HUES64 (cell line): Measurements from ENCODE around the gene CDKAL1.

ENCODE experiments used
- H3K27ac ChIP-seq: 2 replicates; pipeline ENCODE4 v1.7.0; 2013; ENCODE audit warnings: low read depth, low read length, inconsistent platforms
- H3K27me3 ChIP-seq: 2 replicates; pipeline ENCODE4 v1.6.1; 2013; ENCODE audit warnings: mild to moderate bottlenecking, low read length; ENCODE audit not compliant: insufficient read depth
- H3K36me3 ChIP-seq: 2 replicates; pipeline ENCODE4 v1.6.1; 2013; ENCODE audit warnings: mild to moderate bottlenecking, low read length; ENCODE audit not compliant: insufficient read depth
- H3K4me1 ChIP-seq: 2 replicates; pipeline ENCODE4 v1.6.1; 2013; ENCODE audit warnings: mild to moderate bottlenecking, low read length, moderate library complexity; ENCODE audit not compliant: insufficient read depth
- H3K4me3 ChIP-seq: 2 replicates; pipeline ENCODE4 v1.5.1; 2013; ENCODE audit warnings: mild to moderate bottlenecking, low read length, moderate library complexity
- H3K9ac ChIP-seq: 2 replicates; pipeline ENCODE4 v1.6.1; 2013; ENCODE audit warnings: mild to moderate bottlenecking, low read depth, low read length
- H3K9me3 ChIP-seq: 2 replicates; pipeline ENCODE4 v1.6.1; 2013; ENCODE audit warnings: low read depth, low read length; ENCODE audit not compliant: insufficient read depth
- WGBS: fragments of 150-250, 120-280 bp; methylation state at CpG from one replicate; pipeline ENCODE4 v1.1.7; 2013; ENCODE audit warnings: missing lambda C conversion rate; 5-methylcytosine and 5-hydroxymethylcytosine counted together

The CDKAL1 gene

GRCh38 chr6:21173678-21174077 lies 639.4 kb downstream of the CDKAL1 start:
- Histone ChIP-seq H3K27ac (no peak overlapping the region), H3K9ac (no peak overlapping the region), H3K27me3 (no peaks in the 10 kb centered on the region), H3K36me3 (no peaks in the 10 kb centered on the region), H3K9me3 (no peaks in the 10 kb centered on the region), H3K4me3 (no peak overlapping the region), H3K4me1 (no peaks in the 10 kb centered on the region)
- 91% methylated on average over 2 of the region's 2 CpGs for WGBS

GRCh38 chr6:21176197-21176596 lies 641.9 kb downstream of the CDKAL1 start:
- H3K36me3 ChIP-seq, result no peaks in the 10 kb centered on the region
- H3K4me1 ChIP-seq, result no peaks in the 10 kb centered on the region
- H3K9me3 ChIP-seq, result no peaks in the 10 kb centered on the region
- no peak overlapping the region for H3K27ac ChIP-seq
- no peaks in the 10 kb centered on the region for H3K27me3 ChIP-seq
- H3K4me3 ChIP-seq, result no peak overlapping the region
- H3K9ac ChIP-seq, result no peak overlapping the region
- 94% methylated on average over 4 of the region's 4 CpGs for WGBS

GRCh38 chr6:21180155-21180554 lies 645.9 kb downstream of the CDKAL1 start:
- Histone ChIP-seq H3K4me1 (peaks cover 30% of the 10 kb centered on the region), H3K4me3 (no peak overlapping the region), H3K36me3 (no peaks in the 10 kb centered on the region), H3K27ac (no peak overlapping the region), H3K27me3 (no peaks in the 10 kb centered on the region), H3K9me3 (no peaks in the 10 kb centered on the region), H3K9ac (no peak overlapping the region)
- 92% methylated on average over 1 of the region's 1 CpG for WGBS

GRCh38 chr6:21180800-21181337 lies 646.6 kb downstream of the CDKAL1 start:
- Histone ChIP-seq H3K4me3 (no peak overlapping the region), H3K9ac (no peak overlapping the region), H3K27ac (no peak overlapping the region), H3K36me3 (no peaks in the 10 kb centered on the region), H3K27me3 (no peaks in the 10 kb centered on the region), H3K9me3 (no peaks in the 10 kb centered on the region), H3K4me1 (peaks cover 37% of the 10 kb centered on the region)
- 80% methylated on average over 4 of the region's 4 CpGs for WGBS

GRCh38 chr6:21181866-21182265 lies 647.6 kb downstream of the CDKAL1 start:
- H3K9ac ChIP-seq, result no peak overlapping the region
- H3K27me3 ChIP-seq, result no peaks in the 10 kb centered on the region
- no peaks in the 10 kb centered on the region for H3K9me3 ChIP-seq
- WGBS, result 100% methylated on average over 1 of the region's 1 CpG
- no peak overlapping the region for H3K4me3 ChIP-seq
- peaks cover 45% of the 10 kb centered on the region for H3K4me1 ChIP-seq
- H3K27ac ChIP-seq, result no peak overlapping the region
- H3K36me3 ChIP-seq, result no peaks in the 10 kb centered on the region

GRCh38 chr6:21182589-21182988 lies 648.3 kb downstream of the CDKAL1 start:
- Histone ChIP-seq H3K27ac (0 out of 2 replicates have a peak overlapping the region, but pooled peaks have one; percentile 8), H3K4me3 (no peak overlapping the region), H3K36me3 (no peaks in the 10 kb centered on the region), H3K9me3 (no peaks in the 10 kb centered on the region), H3K27me3 (no peaks in the 10 kb centered on the region), H3K9ac (no peak overlapping the region), H3K4me1 (peaks cover 52% of the 10 kb centered on the region)

- H3K27me3 ChIP-seq, result no peaks in the 10 kb centered on the region
- peaks cover 75% of the 10 kb centered on the region for H3K4me1 ChIP-seq
- 0 out of 2 replicates have a peak overlapping the region, but pooled peaks have one; percentile 14 for H3K4me3 ChIP-seq
- 4% methylated on average over 4 of the region's 4 CpGs for WGBS
- no peaks in the 10 kb centered on the region for H3K36me3 ChIP-seq
- H3K9me3 ChIP-seq, result no peaks in the 10 kb centered on the region
- H3K27ac ChIP-seq, result peak overlapping the region; percentile 86
- H3K9ac ChIP-seq, result 0 out of 2 replicates have a peak overlapping the region, but pooled peaks have one; percentile 19
Observed at GRCh38 chr6:21185861-21186478, 651.7 kb downstream of the CDKAL1 start.

- Histone ChIP-seq H3K27me3 (no peaks in the 10 kb centered on the region), H3K36me3 (no peaks in the 10 kb centered on the region), H3K9ac (0 out of 2 replicates have a peak overlapping the region, but pooled peaks have one; percentile 19), H3K27ac (peak overlapping the region; percentile 86), H3K4me1 (peaks cover 81% of the 10 kb centered on the region), H3K9me3 (no peaks in the 10 kb centered on the region), H3K4me3 (no peak overlapping the region)
- no CpG with 5 or more reads among the region's 2 CpGs for WGBS
Observed at GRCh38 chr6:21186479-21187055, 652.3 kb downstream of the CDKAL1 start.

- Histone ChIP-seq H3K36me3 (no peaks in the 10 kb centered on the region), H3K9ac (no peak overlapping the region), H3K9me3 (no peaks in the 10 kb centered on the region), H3K27ac (no peak overlapping the region), H3K4me1 (peaks cover 74% of the 10 kb centered on the region), H3K27me3 (no peaks in the 10 kb centered on the region), H3K4me3 (no peak overlapping the region)
- WGBS, result 67% methylated on average over 1 of the region's 2 CpGs
Observed at GRCh38 chr6:21187485-21187884, 653.2 kb downstream of the CDKAL1 start.

- Histone ChIP-seq H3K27me3 (no peaks in the 10 kb centered on the region), H3K9me3 (no peaks in the 10 kb centered on the region), H3K36me3 (no peaks in the 10 kb centered on the region), H3K9ac (no peak overlapping the region), H3K27ac (peak overlapping the region; percentile 24; the same call in 1 of the 2 replicates), H3K4me3 (no peak overlapping the region), H3K4me1 (peaks cover 62% of the 10 kb centered on the region)
- WGBS, result 82% methylated on average over 9 of the region's 9 CpGs
Observed at GRCh38 chr6:21188505-21189223, 654.4 kb downstream of the CDKAL1 start.

GRCh38 chr6:21189759-21190158 lies 655.5 kb downstream of the CDKAL1 start:
- Histone ChIP-seq H3K27me3 (no peaks in the 10 kb centered on the region), H3K27ac (no peak overlapping the region), H3K36me3 (no peaks in the 10 kb centered on the region), H3K9me3 (peaks cover 3% of the 10 kb centered on the region; the same call in 1 of the 2 replicates), H3K9ac (no peak overlapping the region), H3K4me3 (no peak overlapping the region), H3K4me1 (peaks cover 57% of the 10 kb centered on the region)
- 99% methylated on average over 4 of the region's 4 CpGs for WGBS
